Measurements from ENCODE around the gene MRPS35. TPM values are rescaled to one million over a fixed set of nuclear protein-coding genes. Genes with fewer than 3 reads are reported as not detected.
"Not testable (repeated sequence)": the region's sequence is repeated elsewhere in the genome, so short reads cannot be mapped to it uniquely, and the experiment has no call there.

The MRPS35 gene
- total RNA-seq, 4 donors from 2014 or later: 25.1 to 60.9 (median 32.9) TPM

GRCh38 chr12:27733052-27733656, 22.5 kb downstream of the MRPS35 start:
- H3K4me3 ChIP-seq (ENCODE audit: low read depth, poor library complexity, severe bottlenecking): no peak overlapping the region
- TF ChIP-seq CTCF (IDR thresholded peaks at IDR 0.05): peak in 1 of 3 donors; percentile 46
- no peak for TF ChIP-seq POLR2A (IDR thresholded peaks at IDR 0.05)
- intact Hi-C loops (cut with DNase I; ENCODE audit: low total_unique reads): loop anchor here (10.0 kb wide), 2 partner anchors 92 to 212 kb away; no protein-coding TSS in a partner anchor
- WGBS, 2 donors: 25 to 28% methylated on average over 3 of the region's 3 CpGs
- DNase-seq (ENCODE audit: low spot score in 2 of 2): no peak

GRCh38 chr12:27733791-27734190, 23.2 kb downstream of the MRPS35 start:
- intact Hi-C loops (cut with DNase I; ENCODE audit: low total_unique reads): loop anchor here (10.0 kb wide), 2 partner anchors 91 to 211 kb away; no protein-coding TSS in a partner anchor
- no peak for TF ChIP-seq POLR2A (IDR thresholded peaks at IDR 0.05)
- no peak for TF ChIP-seq CTCF (IDR thresholded peaks at IDR 0.05)
- DNase-seq (ENCODE audit: low spot score in 2 of 2): no peak
- H3K4me3 ChIP-seq (ENCODE audit: low read depth, poor library complexity, severe bottlenecking): no peak overlapping the region
- 64 to 70% methylated on average over 1 of the region's 1 CpG for WGBS, 2 donors

GRCh38 chr12:27734321-27734720, 23.7 kb downstream of the MRPS35 start:
- WGBS, 2 donors: 92 to 95% methylated on average over 9 of the region's 9 CpGs
- not testable (repeated sequence) for DNase-seq (ENCODE audit: low spot score in 2 of 2); H3K4me3 ChIP-seq (ENCODE audit: low read depth, poor library complexity, severe bottlenecking)
- intact Hi-C loops (cut with DNase I; ENCODE audit: low total_unique reads): loop anchor here (10.0 kb wide), 2 partner anchors 90 to 210 kb away; no protein-coding TSS in a partner anchor

- intact Hi-C loops (cut with DNase I; ENCODE audit: low total_unique reads): no loop called here
- H3K4me3 ChIP-seq (ENCODE audit: low read depth, poor library complexity, severe bottlenecking): no peak overlapping the region
- TF ChIP-seq CTCF (IDR thresholded peaks at IDR 0.05) (no peak), POLR2A (IDR thresholded peaks at IDR 0.05) (no peak)
- WGBS, 2 donors: 95 to 98% methylated on average over 5 of the region's 5 CpGs
- no peak for DNase-seq (ENCODE audit: low spot score in 2 of 2)
Measured at GRCh38 chr12:27743601-27744000, 33.0 kb downstream of the MRPS35 start.

GRCh38 chr12:27745734-27746133, 35.1 kb downstream of the MRPS35 start:
- 84 to 94% methylated on average over 1 of the region's 1 CpG for WGBS, 2 donors
- DNase-seq (ENCODE audit: low spot score in 2 of 2); intact Hi-C loops (cut with DNase I; ENCODE audit: low total_unique reads); H3K4me3 ChIP-seq (ENCODE audit: low read depth, poor library complexity, severe bottlenecking): not testable (repeated sequence)

- H3K4me3 ChIP-seq (ENCODE audit: low read depth, poor library complexity, severe bottlenecking): no peak overlapping the region
- WGBS, 2 donors: 75 to 82% methylated on average over 3 of the region's 3 CpGs
- DNase-seq (ENCODE audit: low spot score in 2 of 2): no peak
- no peak for TF ChIP-seq CTCF (IDR thresholded peaks at IDR 0.05)
- TF ChIP-seq POLR2A (IDR thresholded peaks at IDR 0.05): no peak
- intact Hi-C loops (cut with DNase I; ENCODE audit: low total_unique reads): no loop called here
Measured at GRCh38 chr12:27747111-27747820, 36.6 kb downstream of the MRPS35 start.
